Astrocyte of the cerebellum (primary cell): ENCODE data around the gene ADRA2C.

ENCODE experiments used
- DNase-seq: peaks from one replicate; pipeline ENCODE4 v3.0.0-alpha.2; 2011; ENCODE audit warnings: low read depth
- H3K4me3 ChIP-seq: 2 replicates; pipeline ENCODE4 v1.5.1; 2011; ENCODE audit warnings: mild to moderate bottlenecking, low read depth, low read length, moderate library complexity
- CTCF ChIP-seq: IDR thresholded peaks from 2 replicates; pipeline ENCODE4 v1.5.1; 2012; ENCODE audit warnings: low read length, low read depth, moderate library complexity, mild to moderate bottlenecking; ENCODE audit errors: missing control alignments
- in situ Hi-C: cut with HindIII; loops from 2 replicates; pipeline ENCODE4 v1.10.0; 2017; ENCODE audit warnings: low sequenced_read_pairs

The ADRA2C gene

GRCh38 chr4:3797831-3798790, 31.9 kb downstream of the ADRA2C start:
- H3K4me3 ChIP-seq: no peak overlapping the region
- no peak for TF ChIP-seq CTCF
- DNase-seq: no peak
- in situ Hi-C loops: loop anchor here (5.0 to 10.0 kb wide), 2 partner anchors 44 to 63 kb away; no protein-coding TSS in a partner anchor

- no peak for TF ChIP-seq CTCF
- in situ Hi-C loops: loop anchor here (5.0 to 10.0 kb wide), 2 partner anchors 43 to 65 kb away; no protein-coding TSS in a partner anchor
- no peak for DNase-seq
- H3K4me3 ChIP-seq: no peak overlapping the region
Observed at GRCh38 chr4:3799496-3799895, 33.3 kb downstream of the ADRA2C start.

- TF ChIP-seq CTCF: no peak
- in situ Hi-C loops: no loop called here
- H3K4me3 ChIP-seq: no peak overlapping the region
- no peak for DNase-seq
Observed at GRCh38 chr4:3800351-3800750, 34.2 kb downstream of the ADRA2C start.

- no peak for DNase-seq
- H3K4me3 ChIP-seq: no peak overlapping the region
- no peak for TF ChIP-seq CTCF
- in situ Hi-C loops: no loop called here
Observed at GRCh38 chr4:3801521-3801920, 35.3 kb downstream of the ADRA2C start.

GRCh38 chr4:3801931-3802550, 35.9 kb downstream of the ADRA2C start:
- no peak overlapping the region for H3K4me3 ChIP-seq
- in situ Hi-C loops: no loop called here
- no peak for TF ChIP-seq CTCF
- DNase-seq: no peak

- H3K4me3 ChIP-seq: no peak overlapping the region
- in situ Hi-C loops: no loop called here
- TF ChIP-seq CTCF: no peak
- DNase-seq: no peak
Observed at GRCh38 chr4:3802571-3803474, 36.6 kb downstream of the ADRA2C start.
